GM23248 (cell line): ENCODE data around the gene CMIP. TPM values are rescaled to one million over a fixed set of nuclear protein-coding genes. Genes with fewer than 3 reads are reported as not detected.

Experiments
- DNase-seq: peaks from one replicate; pipeline ENCODE4 v3.0.0-alpha.2; 2015
- H2AFZ ChIP-seq: fragments of 200-600 bp; sonication (generic); 2 replicates; pipeline ENCODE4 v1.6.1; 2016; ENCODE audit warnings: antibody characterized with exemption
- H3F3A ChIP-seq: fragments of 200-600 bp; sonication (generic); 2 replicates; pipeline ENCODE4 v1.6.1; 2016; ENCODE audit warnings: mild to moderate bottlenecking, antibody characterized with exemption, mixed run types; ENCODE audit not compliant: insufficient read depth
- H3K27ac ChIP-seq: fragments of 200-600 bp; sonication (generic); 2 replicates; pipeline ENCODE4 v1.5.1; 2016; ENCODE audit warnings: mild to moderate bottlenecking
- H3K27me3 ChIP-seq: fragments of 200-600 bp; sonication (generic); replicated peaks from 2 replicates; pipeline ENCODE4 v1.6.1; 2016; ENCODE audit warnings: mild to moderate bottlenecking; ENCODE audit not compliant: insufficient read depth
- H3K36me3 ChIP-seq: fragments of 200-600 bp; sonication (generic); 2 replicates; pipeline ENCODE4 v1.6.1; 2016; ENCODE audit warnings: low read depth, mild to moderate bottlenecking
- H3K4me1 ChIP-seq: fragments of 200-600 bp; sonication (generic); 2 replicates; pipeline ENCODE4 v1.6.1; 2016; ENCODE audit warnings: mild to moderate bottlenecking; ENCODE audit not compliant: insufficient read depth
- H3K4me2 ChIP-seq: fragments of 200-600 bp; sonication (generic); one replicate; pipeline ENCODE4 v1.6.1; 2016; ENCODE audit warnings: mild to moderate bottlenecking; ENCODE audit not compliant: unreplicated experiment
- H3K4me3 ChIP-seq: fragments of 200-600 bp; sonication (generic); 2 replicates; pipeline ENCODE4 v1.5.1; 2016; ENCODE audit warnings: mild to moderate bottlenecking
- H3K79me2 ChIP-seq: fragments of 200-600 bp; sonication (generic); 2 replicates; pipeline ENCODE4 v1.6.1; 2016; ENCODE audit warnings: mild to moderate bottlenecking; ENCODE audit not compliant: insufficient read depth
- H3K9ac ChIP-seq: fragments of 200-600 bp; sonication (generic); 2 replicates; pipeline ENCODE4 v1.6.1; 2016; ENCODE audit warnings: mild to moderate bottlenecking
- H3K9me2 ChIP-seq: fragments of 200-600 bp; sonication (generic); 2 replicates; pipeline ENCODE4 v1.6.1; 2016; ENCODE audit warnings: mixed run types, mild to moderate bottlenecking, moderate library complexity; ENCODE audit not compliant: insufficient read depth
- H3K9me3 ChIP-seq: fragments of 200-600 bp; sonication (generic); one replicate; pipeline ENCODE4 v1.6.1; 2017; ENCODE audit warnings: low read depth
- H4K20me1 ChIP-seq: fragments of 200-600 bp; sonication (generic); 2 replicates; pipeline ENCODE4 v1.6.0; 2016; ENCODE audit not compliant: insufficient read depth
- EZH2 ChIP-seq: fragments of 200-600 bp; sonication (generic); IDR thresholded peaks from 2 replicates; pipeline ENCODE4 v1.6.1; 2018; ENCODE audit warnings: antibody characterized with exemption, mild to moderate bottlenecking; ENCODE audit not compliant: insufficient read depth, poor library complexity, severe bottlenecking
- EZH2phosphoT487 ChIP-seq: fragments of 200-600 bp; sonication (generic); IDR thresholded peaks from 2 replicates; pipeline ENCODE4 v1.6.1; 2018; ENCODE audit warnings: antibody characterized with exemption, moderate library complexity, mild to moderate bottlenecking, low read depth; ENCODE audit not compliant: insufficient read depth
- WGBS, 2 experiments: methylation state at CpG; one replicate each; pipeline ENCODE4 v1.1.6; 2015 to 2017; ENCODE audit warnings: low lambda C conversion rate in 2 of 2, low coverage in 1 of 2; ENCODE audit errors: missing lambda C conversion rate in 2 of 2; 5-methylcytosine and 5-hydroxymethylcytosine counted together
- in situ Hi-C: fragments of 300-500 bp; cut with MboI; formaldehyde crosslinking; loops from 2 replicates; pipeline ENCODE4 v1.15.0; 2020
- polyA plus RNA-seq: library from polyadenylated mRNA; unstranded; fragments of >200 nt; fragmentation: Nextera tagmentation; extraction: Ambion mirVana; gene quantifications from 2 replicates; pipeline ENCODE4 v1.2.1, GENCODE V29; 2016
- total RNA-seq: library from RNA; depleted of rRNA; stranded (reverse); fragments of >200 nt; shearing (Covaris generic); gene quantifications from 2 replicates; pipeline ENCODE4 v1.2.3, GENCODE V29; 2014

Gene CMIP
- total and polyA plus RNA-seq, 2 experiments from 2014 or later = 1.5 to 9.5 TPM

DNA sequence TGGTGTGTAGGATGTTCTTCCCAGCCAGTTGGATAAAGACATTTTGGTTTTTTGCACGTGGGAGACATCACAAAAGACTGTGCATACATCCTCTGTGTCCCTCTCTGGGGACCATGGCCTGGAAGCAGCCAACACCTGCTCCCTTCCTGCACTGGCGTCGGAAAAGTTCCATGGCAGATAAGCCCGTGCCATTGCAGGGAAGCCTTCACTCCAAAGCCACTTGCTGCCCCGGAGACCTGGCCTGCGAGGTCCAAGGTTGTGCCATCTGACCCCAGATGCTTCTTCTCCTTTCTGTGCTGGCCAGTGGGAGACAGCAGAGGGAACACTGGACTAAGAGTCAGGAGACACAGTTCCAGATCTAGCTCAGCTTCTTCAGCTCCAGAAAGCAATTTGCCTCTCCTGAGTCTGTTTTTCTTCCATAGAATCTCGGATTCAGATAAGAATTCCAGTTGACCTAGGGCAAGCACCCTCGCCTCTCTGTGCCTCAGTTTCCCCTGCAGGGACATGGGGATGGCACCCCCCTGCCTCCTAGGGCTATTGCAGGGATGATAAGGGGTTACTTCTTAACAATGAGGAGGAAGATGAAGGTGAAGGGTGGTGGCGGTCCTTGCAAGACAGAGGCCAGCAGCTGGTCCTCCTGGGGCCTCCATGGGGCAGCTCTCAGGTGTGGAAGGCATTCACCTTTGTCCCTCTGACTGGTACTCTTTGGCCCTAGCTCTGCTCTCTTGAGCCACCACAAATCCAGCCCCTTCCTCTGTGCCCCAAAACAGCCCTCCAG lies 134.2 kb downstream of the CMIP start:
- in situ Hi-C loops = no loop called here
- Histone ChIP-seq H3F3A (no peaks in the 10 kb centered on the region), H2AFZ (no peak overlapping the region), H4K20me1 (no peaks in the 10 kb centered on the region; the same call in 1 of the 2 replicates), H3K9ac (no peak overlapping the region), H3K36me3 (no peaks in the 10 kb centered on the region), H3K27ac (no peak overlapping the region), H3K4me1 (peaks cover 10% of the 10 kb centered on the region), H3K79me2 (peaks cover 91% of the 10 kb centered on the region), H3K27me3 (no peaks in the 10 kb centered on the region), H3K4me3 (no peak overlapping the region), H3K9me2 (peaks cover 11% of the 10 kb centered on the region; the same call in 1 of the 2 replicates), H3K9me3 (no peaks in the 10 kb centered on the region), H3K4me2 (no peak overlapping the region)
- DNase-seq = no peak
- TF ChIP-seq EZH2 = no peak
- TF ChIP-seq EZH2phosphoT487 = no peak
- 90 to 91% methylated on average over 8 to 9 of the region's 9 CpGs for WGBS, 2 experiments

DNA sequence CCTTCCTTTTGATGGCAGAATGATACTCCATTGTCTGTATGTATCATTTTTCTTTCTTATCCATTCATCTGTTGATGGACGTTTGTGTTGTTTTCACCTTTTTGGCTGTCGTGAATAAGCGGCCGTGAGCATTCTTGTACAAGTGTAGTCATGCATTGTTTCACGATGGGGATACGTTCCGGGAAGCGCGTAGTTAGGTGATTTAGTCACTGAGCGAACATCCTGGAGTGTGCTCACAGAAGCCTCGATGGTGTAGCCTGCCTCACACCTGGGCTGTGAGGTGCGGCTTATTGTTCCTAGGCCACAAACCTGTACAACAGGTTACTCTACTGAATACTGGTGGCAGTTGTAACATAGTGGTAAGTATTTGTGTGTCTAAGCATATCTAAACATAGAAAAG lies 136.5 kb downstream of the CMIP start:
- in situ Hi-C loops = no loop called here

DNA sequence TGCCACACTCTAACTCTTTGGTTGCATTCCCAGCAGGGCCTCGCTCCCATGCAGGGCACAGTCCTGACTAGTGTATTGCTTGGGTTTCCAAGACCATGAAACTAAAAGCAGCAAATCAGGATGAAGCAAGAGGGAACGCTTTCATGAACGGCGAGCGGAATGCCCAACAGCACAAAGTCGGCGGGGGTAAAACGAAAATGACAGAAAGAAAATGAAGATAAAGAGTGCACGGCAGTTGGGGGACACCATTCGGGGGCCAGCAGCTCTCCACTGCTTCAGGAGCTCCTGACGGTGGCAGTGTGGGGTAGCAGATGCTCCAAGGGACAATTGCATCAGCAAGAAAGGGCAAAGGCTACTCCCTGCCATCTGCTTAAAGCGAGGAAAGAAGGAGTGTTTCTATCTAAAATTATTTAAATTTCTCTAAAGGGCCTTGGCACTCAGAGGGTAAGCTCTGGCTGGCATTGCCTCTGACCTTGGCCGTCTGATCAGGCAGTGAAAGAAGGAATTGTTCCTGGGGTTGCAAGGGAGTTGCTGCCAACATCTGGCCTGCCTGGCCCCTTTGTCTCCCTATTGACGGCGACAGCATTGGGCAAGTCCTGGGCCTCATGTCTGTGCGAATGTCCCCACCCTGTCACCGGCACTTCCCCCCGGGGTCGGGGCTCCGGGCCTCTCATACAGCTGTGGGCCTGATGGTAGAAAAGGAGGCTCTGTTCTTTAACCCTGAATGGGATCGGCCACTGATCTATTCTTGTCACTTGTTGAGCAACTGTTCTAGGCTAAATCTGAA lies 138.2 kb downstream of the CMIP start:
- WGBS, 2 experiments = 40 to 47% methylated on average over 21 of the region's 21 CpGs
- Histone ChIP-seq H3K27ac (0 out of 2 replicates have a peak overlapping the region, but pooled peaks have one; percentile 21), H3K4me3 (no peak overlapping the region), H3K9me2 (peaks cover 4% of the 10 kb centered on the region; the same call in 1 of the 2 replicates), H2AFZ (no peak overlapping the region), H3K9ac (peak overlapping the region; percentile 38; the same call in 1 of the 2 replicates), H3K4me2 (no peak overlapping the region), H3K79me2 (peaks cover 86% of the 10 kb centered on the region), H3K36me3 (no peaks in the 10 kb centered on the region), H3K9me3 (no peaks in the 10 kb centered on the region), H3K4me1 (peaks cover 18% of the 10 kb centered on the region), H3K27me3 (no peaks in the 10 kb centered on the region), H3F3A (no peaks in the 10 kb centered on the region), H4K20me1 (no peaks in the 10 kb centered on the region)
- in situ Hi-C loops = no loop called here
- no peak for TF ChIP-seq EZH2
- no peak for TF ChIP-seq EZH2phosphoT487
- DNase-seq = peak; percentile 53

More for the DNA sequence above, 136.5 kb downstream of the CMIP start:
- TF ChIP-seq EZH2phosphoT487 (no peak), EZH2 (no peak)
- Histone ChIP-seq H4K20me1 (no peaks in the 10 kb centered on the region), H3K27ac (no peak overlapping the region), H3K4me1 (peaks cover 18% of the 10 kb centered on the region), H3K9ac (no peak overlapping the region), H3K79me2 (peaks cover 82% of the 10 kb centered on the region), H3K4me2 (no peak overlapping the region), H3K9me3 (no peaks in the 10 kb centered on the region), H3K36me3 (no peaks in the 10 kb centered on the region), H3K4me3 (no peak overlapping the region), H2AFZ (no peak overlapping the region), H3K27me3 (no peaks in the 10 kb centered on the region), H3K9me2 (peaks cover 11% of the 10 kb centered on the region; the same call in 1 of the 2 replicates), H3F3A (no peaks in the 10 kb centered on the region)
- WGBS, 2 experiments = 88 to 91% methylated on average over 12 of the region's 12 CpGs
- DNase-seq = no peak

DNA sequence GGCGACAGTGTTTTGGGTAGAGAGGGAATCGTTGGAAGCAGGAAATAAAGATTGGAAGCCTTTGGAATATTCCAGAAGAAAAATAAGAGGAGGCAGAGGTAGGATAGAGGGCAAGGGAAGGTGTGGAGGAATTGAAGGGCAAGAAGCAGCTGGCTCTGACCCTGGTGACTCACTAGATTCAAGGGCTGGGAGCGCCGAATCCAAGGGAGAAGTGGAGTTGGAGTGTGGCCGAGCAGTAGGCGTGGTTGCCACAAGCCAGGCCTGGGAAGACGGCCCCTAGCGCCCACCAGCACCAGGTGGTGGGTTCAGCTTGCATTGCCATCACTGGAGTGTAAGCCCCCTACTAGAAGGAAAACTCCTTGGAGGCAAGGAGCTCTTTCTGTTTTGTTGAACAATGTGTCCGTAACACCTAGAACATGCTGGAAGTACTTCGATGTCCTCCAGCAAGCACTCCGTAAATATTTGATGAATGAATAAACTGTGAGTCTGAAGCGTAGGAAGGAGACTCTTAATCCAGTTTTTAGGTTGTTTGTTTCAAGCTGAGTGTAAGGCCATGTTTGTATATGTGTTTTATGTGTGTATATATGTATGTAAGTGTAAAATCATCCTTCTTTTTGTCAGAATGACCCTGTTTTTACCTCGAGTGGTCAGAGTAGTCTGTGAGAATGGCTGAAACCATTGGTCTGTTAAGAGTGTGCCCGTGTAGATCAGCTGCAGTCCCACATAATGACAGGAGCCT lies 139.5 kb downstream of the CMIP start:
- Histone ChIP-seq H3K9ac (0 out of 2 replicates have a peak overlapping the region, but pooled peaks have one; percentile 38), H3K4me2 (peak overlapping the region; percentile 6)
- in situ Hi-C loops = no loop called here

More for the DNA sequence above, 139.5 kb downstream of the CMIP start:
- H3F3A ChIP-seq = no peaks in the 10 kb centered on the region
- no peaks in the 10 kb centered on the region for H3K9me2 ChIP-seq
- H3K4me3 ChIP-seq = no peak overlapping the region
- H3K36me3 ChIP-seq = no peaks in the 10 kb centered on the region
- no peak for TF ChIP-seq EZH2phosphoT487
- no peak for TF ChIP-seq EZH2
- no peak overlapping the region for H2AFZ ChIP-seq
- peak; percentile 92 for DNase-seq
- H3K27me3 ChIP-seq = no peaks in the 10 kb centered on the region
- H4K20me1 ChIP-seq = no peaks in the 10 kb centered on the region
- H3K9me3 ChIP-seq = no peaks in the 10 kb centered on the region
- peak overlapping the region; percentile 27 for H3K27ac ChIP-seq
- peaks cover 76% of the 10 kb centered on the region for H3K79me2 ChIP-seq
- 47 to 48% methylated on average over 14 of the region's 14 CpGs for WGBS, 2 experiments
- peaks cover 18% of the 10 kb centered on the region for H3K4me1 ChIP-seq
